ENCODE results near the gene THBD.

Gene THBD

DNA sequence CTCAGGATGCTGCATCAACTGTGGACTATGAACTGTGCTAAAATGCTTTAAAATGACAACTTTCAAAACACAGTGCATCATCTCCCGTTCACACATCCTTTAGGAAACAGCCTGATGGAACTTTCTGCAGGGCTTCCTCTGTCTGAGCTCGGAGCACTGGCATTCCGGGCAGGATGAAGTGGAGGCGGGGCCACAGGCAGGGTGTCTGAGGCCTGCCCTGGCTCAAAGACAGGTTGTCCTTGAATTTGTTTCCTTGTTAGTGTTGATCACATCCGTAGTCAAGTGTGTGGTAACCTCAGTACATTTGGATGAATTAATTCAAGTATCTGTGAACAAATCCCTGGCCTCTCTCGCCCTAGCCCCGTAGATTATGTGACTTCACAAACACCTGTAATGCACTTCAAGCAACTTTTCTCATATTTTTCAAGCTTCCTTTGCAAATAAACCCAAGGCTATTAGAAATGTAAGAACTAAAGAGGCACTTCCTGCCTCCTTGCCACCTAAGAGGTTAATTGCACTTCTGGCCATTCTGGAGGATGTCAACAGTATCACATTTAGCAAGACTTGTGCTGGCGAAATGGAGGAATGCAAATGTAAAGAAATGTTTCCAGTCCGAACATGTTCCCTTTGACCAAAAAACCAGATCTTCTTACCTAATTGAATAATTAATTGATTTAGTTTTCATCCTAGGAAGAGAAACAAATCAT, 33.5 kb upstream of the THBD start:
- peak in 1 of 2 experiments; percentile 43 for DNase-seq (ENCODE audit: low read depth in 1 of 2, low spot score in 1 of 2)
- TF ChIP-seq, protein P1, sequence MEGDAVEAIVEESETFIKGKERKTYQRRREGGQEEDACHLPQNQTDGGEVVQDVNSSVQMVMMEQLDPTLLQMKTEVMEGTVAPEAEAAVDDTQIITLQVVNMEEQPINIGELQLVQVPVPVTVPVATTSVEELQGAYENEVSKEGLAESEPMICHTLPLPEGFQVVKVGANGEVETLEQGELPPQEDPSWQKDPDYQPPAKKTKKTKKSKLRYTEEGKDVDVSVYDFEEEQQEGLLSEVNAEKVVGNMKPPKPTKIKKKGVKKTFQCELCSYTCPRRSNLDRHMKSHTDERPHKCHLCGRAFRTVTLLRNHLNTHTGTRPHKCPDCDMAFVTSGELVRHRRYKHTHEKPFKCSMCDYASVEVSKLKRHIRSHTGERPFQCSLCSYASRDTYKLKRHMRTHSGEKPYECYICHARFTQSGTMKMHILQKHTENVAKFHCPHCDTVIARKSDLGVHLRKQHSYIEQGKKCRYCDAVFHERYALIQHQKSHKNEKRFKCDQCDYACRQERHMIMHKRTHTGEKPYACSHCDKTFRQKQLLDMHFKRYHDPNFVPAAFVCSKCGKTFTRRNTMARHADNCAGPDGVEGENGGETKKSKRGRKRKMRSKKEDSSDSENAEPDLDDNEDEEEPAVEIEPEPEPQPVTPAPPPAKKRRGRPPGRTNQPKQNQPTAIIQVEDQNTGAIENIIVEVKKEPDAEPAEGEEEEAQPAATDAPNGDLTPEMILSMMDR (IDR thresholded peaks at IDR 0.05; ENCODE audit: insufficient read depth, low read length), result no peak
- TF ChIP-seq GABPA (IDR thresholded peaks at IDR 0.05; ENCODE audit: low read depth) (no peak), SPI1 (IDR thresholded peaks at IDR 0.05; ENCODE audit: borderline replicate concordance, low read depth) (no peak; the same call in 1 of the 2 replicates), POLR2AphosphoS5 (IDR thresholded peaks at IDR 0.05; ENCODE audit: low read depth) (no peak)
- TF ChIP-seq, protein P2, sequence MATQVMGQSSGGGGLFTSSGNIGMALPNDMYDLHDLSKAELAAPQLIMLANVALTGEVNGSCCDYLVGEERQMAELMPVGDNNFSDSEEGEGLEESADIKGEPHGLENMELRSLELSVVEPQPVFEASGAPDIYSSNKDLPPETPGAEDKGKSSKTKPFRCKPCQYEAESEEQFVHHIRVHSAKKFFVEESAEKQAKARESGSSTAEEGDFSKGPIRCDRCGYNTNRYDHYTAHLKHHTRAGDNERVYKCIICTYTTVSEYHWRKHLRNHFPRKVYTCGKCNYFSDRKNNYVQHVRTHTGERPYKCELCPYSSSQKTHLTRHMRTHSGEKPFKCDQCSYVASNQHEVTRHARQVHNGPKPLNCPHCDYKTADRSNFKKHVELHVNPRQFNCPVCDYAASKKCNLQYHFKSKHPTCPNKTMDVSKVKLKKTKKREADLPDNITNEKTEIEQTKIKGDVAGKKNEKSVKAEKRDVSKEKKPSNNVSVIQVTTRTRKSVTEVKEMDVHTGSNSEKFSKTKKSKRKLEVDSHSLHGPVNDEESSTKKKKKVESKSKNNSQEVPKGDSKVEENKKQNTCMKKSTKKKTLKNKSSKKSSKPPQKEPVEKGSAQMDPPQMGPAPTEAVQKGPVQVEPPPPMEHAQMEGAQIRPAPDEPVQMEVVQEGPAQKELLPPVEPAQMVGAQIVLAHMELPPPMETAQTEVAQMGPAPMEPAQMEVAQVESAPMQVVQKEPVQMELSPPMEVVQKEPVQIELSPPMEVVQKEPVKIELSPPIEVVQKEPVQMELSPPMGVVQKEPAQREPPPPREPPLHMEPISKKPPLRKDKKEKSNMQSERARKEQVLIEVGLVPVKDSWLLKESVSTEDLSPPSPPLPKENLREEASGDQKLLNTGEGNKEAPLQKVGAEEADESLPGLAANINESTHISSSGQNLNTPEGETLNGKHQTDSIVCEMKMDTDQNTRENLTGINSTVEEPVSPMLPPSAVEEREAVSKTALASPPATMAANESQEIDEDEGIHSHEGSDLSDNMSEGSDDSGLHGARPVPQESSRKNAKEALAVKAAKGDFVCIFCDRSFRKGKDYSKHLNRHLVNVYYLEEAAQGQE (IDR thresholded peaks at IDR 0.05; ENCODE audit: insufficient replicate concordance, low read depth), result no peak
- Histone ChIP-seq H3K27me3 (ENCODE audit: insufficient read depth, poor library complexity, severe bottlenecking) (no peaks in the 10 kb centered on the region), H3K4me3 (replicated peaks; ENCODE audit: insufficient read depth, low read length) (no peak overlapping the region), H3K27ac (replicated peaks) (peak overlapping the region; percentile 47)

GRCh38 chr20:23081263-23081819, 31.9 kb upstream of the THBD start:
- TF ChIP-seq GABPA (IDR thresholded peaks at IDR 0.05; ENCODE audit: low read depth) (no peak), SPI1 (IDR thresholded peaks at IDR 0.05; ENCODE audit: borderline replicate concordance, low read depth) (peak; percentile 61; the same call in 1 of the 2 replicates), POLR2AphosphoS5 (IDR thresholded peaks at IDR 0.05; ENCODE audit: low read depth) (no peak)
- TF ChIP-seq, protein P1 (IDR thresholded peaks at IDR 0.05; ENCODE audit: insufficient read depth, low read length), result no peak
- TF ChIP-seq, protein P2 (IDR thresholded peaks at IDR 0.05; ENCODE audit: insufficient replicate concordance, low read depth), result no peak
- DNase-seq (ENCODE audit: low read depth in 1 of 2, low spot score in 1 of 2), result peak in 1 of 2 experiments; percentile 34
- no peak overlapping the region for H3K27ac ChIP-seq (replicated peaks)

DNA sequence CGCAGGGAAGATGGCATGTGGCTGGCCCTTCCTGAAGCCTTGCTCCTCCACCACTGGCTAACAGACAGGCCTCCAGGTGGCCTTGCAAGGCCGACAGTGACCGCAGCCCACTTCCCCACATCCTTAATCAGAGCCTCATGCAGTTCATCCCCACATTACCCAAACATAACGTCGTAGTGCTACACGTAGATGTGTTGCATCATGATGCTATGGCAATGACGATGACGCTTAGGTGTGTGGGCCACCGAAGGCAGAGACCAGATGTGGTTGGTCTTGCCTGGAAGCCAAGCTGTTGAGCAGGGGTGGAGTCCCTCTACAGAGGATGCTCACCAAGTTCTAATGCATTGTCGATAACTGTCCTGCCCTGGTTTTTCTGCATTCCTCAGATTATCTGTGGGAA, 31.0 kb upstream of the THBD start:
- Histone ChIP-seq H3K4me3 (replicated peaks; ENCODE audit: insufficient read depth, low read length) (no peak overlapping the region), H3K27me3 (ENCODE audit: insufficient read depth, poor library complexity, severe bottlenecking) (no peaks in the 10 kb centered on the region), H3K27ac (replicated peaks) (no peak overlapping the region)
- DNase-seq (ENCODE audit: low read depth in 1 of 2, low spot score in 1 of 2), result peak in 1 of 2 experiments; percentile 52
- no peak for TF ChIP-seq GABPA (IDR thresholded peaks at IDR 0.05; ENCODE audit: low read depth)
- TF ChIP-seq, protein P2 (IDR thresholded peaks at IDR 0.05; ENCODE audit: insufficient replicate concordance, low read depth), result no peak
- TF ChIP-seq, protein P1 (IDR thresholded peaks at IDR 0.05; ENCODE audit: insufficient read depth, low read length), result no peak
- TF ChIP-seq POLR2AphosphoS5 (IDR thresholded peaks at IDR 0.05; ENCODE audit: low read depth), result no peak
- no peak for TF ChIP-seq SPI1 (IDR thresholded peaks at IDR 0.05; ENCODE audit: borderline replicate concordance, low read depth)

More at GRCh38 chr20:23081263-23081819, 31.9 kb upstream of the THBD start:
- H3K4me3 ChIP-seq (replicated peaks; ENCODE audit: insufficient read depth, low read length), result no peak overlapping the region
- no peaks in the 10 kb centered on the region for H3K27me3 ChIP-seq (ENCODE audit: insufficient read depth, poor library complexity, severe bottlenecking)

Data from HL-60 (cell line).